Adrenal gland (tissue), 5 donors: ENCODE results near the gene XK.

Experiments used
- CTCF ChIP-seq, 6 experiments: fragments of 450-650 bp in 4 of 6; fragments of 200-600 bp in 2 of 6; sonication (generic) in 1 of 6; IDR thresholded peaks; 1 replicate in 5 of 6; 2 replicates in 1 of 6; pipeline versions ENCODE4 v1.5.1 to v1.8.0; 2016 to 2021; ENCODE audit warnings: antibody characterized with exemption in 6 of 6, mild to moderate bottlenecking in 2 of 6, moderate library complexity in 1 of 6
- POLR2A ChIP-seq, 2 donors: fragments of 450-650 bp; IDR thresholded peaks; one replicate each; pipeline ENCODE4 v1.6.1; 2017; ENCODE audit warnings: antibody characterized with exemption in 2 of 2, mild to moderate bottlenecking in 2 of 2, moderate library complexity in 1 of 2
- donor health status: DM: no; HTN: no; CAD: no.

- TF ChIP-seq CTCF (IDR thresholded peaks at IDR 0.05) (peak; percentile 82 to 92 (median 84)), POLR2A (IDR thresholded peaks at IDR 0.05) (no peak)
These were observed 59.8 kb downstream of the XK start for GRCh38 chrX:37745354-37745753.
